HL-60 (cell line): ENCODE results near the gene IGFALS.

Experiments used
- GABPA ChIP-seq: IDR thresholded peaks from 2 replicates; pipeline ENCODE4 v1.6.1; 2012; ENCODE audit warnings: low read depth
- POLR2AphosphoS5 ChIP-seq: IDR thresholded peaks from 2 replicates; pipeline ENCODE4 v1.6.1; 2012; ENCODE audit warnings: low read depth
- SPI1 ChIP-seq: IDR thresholded peaks from 2 replicates; pipeline ENCODE4 v1.6.1; 2012; ENCODE audit warnings: low read depth, mild to moderate bottlenecking, borderline replicate concordance
- TF ChIP-seq, protein P1 (sequence below): IDR thresholded peaks from one replicate; pipeline ENCODE4 v1.5.1; 2011; ENCODE audit warnings: low read length, control low read depth, inconsistent platforms; ENCODE audit not compliant: insufficient read depth
- TF ChIP-seq, protein P2 (sequence below): IDR thresholded peaks from 2 replicates; pipeline ENCODE4 v1.6.1; 2012; ENCODE audit warnings: low read depth; ENCODE audit not compliant: insufficient replicate concordance

DNA sequence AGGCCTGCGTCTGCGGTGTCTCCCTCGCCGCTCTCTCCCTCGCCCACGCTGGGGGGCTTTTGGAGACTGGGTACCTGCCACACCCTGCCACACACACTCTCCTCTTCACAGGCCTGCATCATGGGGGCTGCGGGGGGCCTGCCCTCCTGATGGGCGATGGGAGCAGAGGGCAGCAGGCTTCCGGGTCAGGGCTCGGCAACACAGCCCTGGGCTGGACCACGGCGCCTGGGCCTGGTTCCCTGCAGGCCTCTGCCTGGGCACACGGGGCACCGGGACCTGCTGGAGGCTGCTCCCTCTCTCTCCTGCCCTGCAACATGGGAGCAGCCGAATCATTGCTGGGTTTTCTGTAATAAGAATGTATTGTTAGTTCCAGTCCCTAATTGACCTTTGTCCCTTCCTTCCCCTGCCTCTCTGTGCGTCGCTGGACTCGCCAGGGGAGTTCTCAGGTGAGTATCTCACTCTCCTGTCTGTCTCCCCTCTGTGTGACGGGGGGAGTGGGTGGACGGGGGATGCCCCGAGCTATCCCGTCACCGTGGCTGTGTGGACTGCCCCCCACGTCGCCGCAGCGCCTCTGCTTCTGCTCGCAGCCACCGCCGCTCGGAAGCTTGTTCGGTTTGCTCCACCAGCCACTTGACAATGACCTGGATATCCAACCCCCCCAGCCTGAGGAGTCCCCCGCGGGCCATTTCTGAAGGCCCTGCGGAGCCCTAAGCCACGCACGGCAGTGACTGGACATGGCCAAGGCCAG is 35.6 kb downstream of the IGFALS start:
- TF ChIP-seq, protein P1, sequence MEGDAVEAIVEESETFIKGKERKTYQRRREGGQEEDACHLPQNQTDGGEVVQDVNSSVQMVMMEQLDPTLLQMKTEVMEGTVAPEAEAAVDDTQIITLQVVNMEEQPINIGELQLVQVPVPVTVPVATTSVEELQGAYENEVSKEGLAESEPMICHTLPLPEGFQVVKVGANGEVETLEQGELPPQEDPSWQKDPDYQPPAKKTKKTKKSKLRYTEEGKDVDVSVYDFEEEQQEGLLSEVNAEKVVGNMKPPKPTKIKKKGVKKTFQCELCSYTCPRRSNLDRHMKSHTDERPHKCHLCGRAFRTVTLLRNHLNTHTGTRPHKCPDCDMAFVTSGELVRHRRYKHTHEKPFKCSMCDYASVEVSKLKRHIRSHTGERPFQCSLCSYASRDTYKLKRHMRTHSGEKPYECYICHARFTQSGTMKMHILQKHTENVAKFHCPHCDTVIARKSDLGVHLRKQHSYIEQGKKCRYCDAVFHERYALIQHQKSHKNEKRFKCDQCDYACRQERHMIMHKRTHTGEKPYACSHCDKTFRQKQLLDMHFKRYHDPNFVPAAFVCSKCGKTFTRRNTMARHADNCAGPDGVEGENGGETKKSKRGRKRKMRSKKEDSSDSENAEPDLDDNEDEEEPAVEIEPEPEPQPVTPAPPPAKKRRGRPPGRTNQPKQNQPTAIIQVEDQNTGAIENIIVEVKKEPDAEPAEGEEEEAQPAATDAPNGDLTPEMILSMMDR, result no peak
- TF ChIP-seq, protein P2, sequence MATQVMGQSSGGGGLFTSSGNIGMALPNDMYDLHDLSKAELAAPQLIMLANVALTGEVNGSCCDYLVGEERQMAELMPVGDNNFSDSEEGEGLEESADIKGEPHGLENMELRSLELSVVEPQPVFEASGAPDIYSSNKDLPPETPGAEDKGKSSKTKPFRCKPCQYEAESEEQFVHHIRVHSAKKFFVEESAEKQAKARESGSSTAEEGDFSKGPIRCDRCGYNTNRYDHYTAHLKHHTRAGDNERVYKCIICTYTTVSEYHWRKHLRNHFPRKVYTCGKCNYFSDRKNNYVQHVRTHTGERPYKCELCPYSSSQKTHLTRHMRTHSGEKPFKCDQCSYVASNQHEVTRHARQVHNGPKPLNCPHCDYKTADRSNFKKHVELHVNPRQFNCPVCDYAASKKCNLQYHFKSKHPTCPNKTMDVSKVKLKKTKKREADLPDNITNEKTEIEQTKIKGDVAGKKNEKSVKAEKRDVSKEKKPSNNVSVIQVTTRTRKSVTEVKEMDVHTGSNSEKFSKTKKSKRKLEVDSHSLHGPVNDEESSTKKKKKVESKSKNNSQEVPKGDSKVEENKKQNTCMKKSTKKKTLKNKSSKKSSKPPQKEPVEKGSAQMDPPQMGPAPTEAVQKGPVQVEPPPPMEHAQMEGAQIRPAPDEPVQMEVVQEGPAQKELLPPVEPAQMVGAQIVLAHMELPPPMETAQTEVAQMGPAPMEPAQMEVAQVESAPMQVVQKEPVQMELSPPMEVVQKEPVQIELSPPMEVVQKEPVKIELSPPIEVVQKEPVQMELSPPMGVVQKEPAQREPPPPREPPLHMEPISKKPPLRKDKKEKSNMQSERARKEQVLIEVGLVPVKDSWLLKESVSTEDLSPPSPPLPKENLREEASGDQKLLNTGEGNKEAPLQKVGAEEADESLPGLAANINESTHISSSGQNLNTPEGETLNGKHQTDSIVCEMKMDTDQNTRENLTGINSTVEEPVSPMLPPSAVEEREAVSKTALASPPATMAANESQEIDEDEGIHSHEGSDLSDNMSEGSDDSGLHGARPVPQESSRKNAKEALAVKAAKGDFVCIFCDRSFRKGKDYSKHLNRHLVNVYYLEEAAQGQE, result no peak
- TF ChIP-seq POLR2AphosphoS5 (no peak), SPI1 (no peak), GABPA (no peak)
